GM12878 (cell line): ENCODE data around the gene SLC22A23. TPM values are rescaled to one million over a fixed set of nuclear protein-coding genes. Genes with fewer than 3 reads are reported as not detected.

ENCODE experiments used
- ATAC-seq: fragments of 200-7000 bp; cut with Tn5 transposase; 3 replicates; pipeline ENCODE4 v1.9.1; 2020; ENCODE audit warnings: mild to moderate bottlenecking, moderate library complexity
- BruUV-seq: library from RNA; stranded (reverse); fragments of 400-500 nt; replicated peaks from 2 replicates; lab custom pipeline; 2021; lab: Mats Ljungman, UMichigan
- CTCF ChIA-PET: fragments of 300-600 bp; sonication (Branson Sonifier 250); formaldehyde crosslinking; extraction: SDS; loops from one replicate; lab custom pipeline; 2021; ENCODE audit warnings: inconsistent platforms; lab: Yijun Ruan, JAX
- POLR2A ChIA-PET: fragments of 350-600 bp; formaldehyde crosslinking; extraction: SDS; loops from one replicate; lab custom pipeline; 2021; ENCODE audit warnings: inconsistent platforms; lab: Charles Lee
- RAD21 ChIA-PET: fragments of 300-600 bp; sonication (Branson Sonifier 250); formaldehyde crosslinking; loops from one replicate; lab custom pipeline; 2023; ENCODE audit warnings: antibody characterized with exemption; ENCODE audit not compliant: unreplicated experiment; lab: Charles Lee
- SMC1A ChIA-PET: fragments of 300-600 bp; sonication (Branson Sonifier 250); formaldehyde crosslinking; loops from one replicate; lab custom pipeline; 2023; ENCODE audit not compliant: unreplicated experiment, uncharacterized antibody; lab: Charles Lee
- DNase-seq: peaks from one replicate; pipeline ENCODE4 v3.0.0-alpha.2; 2011; ENCODE audit warnings: low read depth, low spot score
- FAIRE-seq: peaks from 3 replicates; lab custom pipeline; 2011; peaks lifted over from hg19 to GRCh38; lab: Jason Lieb, UNC
- H2AFZ ChIP-seq: 2 replicates; pipeline ENCODE4 v1.6.0; 2011; ENCODE audit warnings: low read depth, low read length, control low read depth; ENCODE audit not compliant: control insufficient read depth
- H3K27ac ChIP-seq: 2 replicates; pipeline ENCODE4 v1.5.1; 2011; ENCODE audit warnings: control low read depth; ENCODE audit not compliant: control insufficient read depth, insufficient read depth
- H3K27me3 ChIP-seq, 2 experiments: replicated peaks in 1 of 2; 2 replicates each; pipeline versions ENCODE4 v1.6.0 to v1.6.1; 2011; ENCODE audit warnings: low read length in 1 of 2; ENCODE audit not compliant: control insufficient read depth in 2 of 2, insufficient read depth in 2 of 2
- H3K36me3 ChIP-seq, 2 experiments: 2 replicates each; pipeline ENCODE4 v1.5.1; 2011; ENCODE audit warnings: low read length in 1 of 2; ENCODE audit not compliant: control insufficient read depth in 2 of 2, insufficient read depth in 2 of 2
- H3K4me1 ChIP-seq: 2 replicates; pipeline ENCODE4 v1.6.1; 2011; ENCODE audit warnings: mild to moderate bottlenecking, low read length, moderate library complexity, mixed read lengths; ENCODE audit not compliant: control insufficient read depth, insufficient read depth
- H3K4me2 ChIP-seq: 2 replicates; pipeline ENCODE4 v1.6.0; 2011; ENCODE audit warnings: control low read depth; ENCODE audit not compliant: control insufficient read depth, insufficient read depth
- H3K4me3 ChIP-seq: fragments of 200-600 bp; sonication (generic); 2 replicates; pipeline ENCODE4 v1.5.1; 2016
- H3K79me2 ChIP-seq: 2 replicates; pipeline ENCODE4 v1.6.0; 2011; ENCODE audit warnings: low read length; ENCODE audit not compliant: control insufficient read depth, insufficient read depth
- H3K9ac ChIP-seq: 2 replicates; pipeline ENCODE4 v1.8.0; 2011; ENCODE audit warnings: low read length, control low read depth, mixed read lengths; ENCODE audit not compliant: control insufficient read depth, insufficient read depth
- H3K9me3 ChIP-seq: replicated peaks from 3 replicates; pipeline ENCODE4 v1.5.1; 2011; ENCODE audit warnings: mild to moderate bottlenecking, low read length; ENCODE audit not compliant: control insufficient read depth, insufficient read depth
- H4K20me1 ChIP-seq: 2 replicates; pipeline ENCODE4 v1.6.0; 2011; ENCODE audit not compliant: control insufficient read depth, insufficient read depth
- BCLAF1 ChIP-seq: fragments of 450-650 bp; IDR thresholded peaks from 2 replicates; pipeline ENCODE4 v1.6.1; 2017; ENCODE audit warnings: antibody characterized with exemption, mild to moderate bottlenecking, moderate library complexity
- CBFB ChIP-seq: IDR thresholded peaks from 2 replicates; pipeline ENCODE4 v1.6.1; 2016; ENCODE audit warnings: antibody characterized with exemption, low read depth
- CUX1 ChIP-seq: IDR thresholded peaks from 2 replicates; pipeline ENCODE4 v1.6.1; 2012; ENCODE audit warnings: improper control_type of control experiment, low read depth, low read length; ENCODE audit not compliant: insufficient replicate concordance
- MYC ChIP-seq: IDR thresholded peaks from 2 replicates; pipeline ENCODE4 v1.6.1; 2011; ENCODE audit warnings: mild to moderate bottlenecking, low read length, moderate library complexity, inconsistent platforms; ENCODE audit not compliant: insufficient read depth, insufficient replicate concordance, insufficient read length, severe bottlenecking
- NFXL1 ChIP-seq: fragments of 450-650 bp; IDR thresholded peaks from 2 replicates; pipeline ENCODE4 v1.6.1; 2017; ENCODE audit warnings: antibody characterized with exemption, mild to moderate bottlenecking, borderline replicate concordance
- PML ChIP-seq: IDR thresholded peaks from 2 replicates; pipeline ENCODE4 v1.6.1; 2012; ENCODE audit warnings: low read length, inconsistent platforms
- POLR2AphosphoS5 ChIP-seq: IDR thresholded peaks from 2 replicates; pipeline ENCODE4 v1.6.1; 2011; ENCODE audit warnings: mild to moderate bottlenecking, low read length, inconsistent platforms
- RB1 ChIP-seq: fragments of 450-650 bp; formaldehyde crosslinking; IDR thresholded peaks from 2 replicates; pipeline ENCODE4 v1.6.1; 2017; ENCODE audit warnings: mild to moderate bottlenecking, borderline replicate concordance
- RELA ChIP-seq: fragments of 450-650 bp; IDR thresholded peaks from 2 replicates; pipeline ENCODE4 v1.8.0; 2014; ENCODE audit warnings: borderline replicate concordance; ENCODE audit not compliant: partially characterized antibody
- USF1 ChIP-seq: IDR thresholded peaks from 2 replicates; pipeline ENCODE4 v1.6.1; 2011; ENCODE audit warnings: borderline replicate concordance, low read depth, mild to moderate bottlenecking, moderate library complexity, mixed read lengths, low read length; ENCODE audit not compliant: insufficient read depth; ENCODE audit errors: extremely low read length
- YY1 ChIP-seq: IDR thresholded peaks from 2 replicates; pipeline ENCODE4 v1.6.1; 2011; ENCODE audit warnings: low read depth, mild to moderate bottlenecking, low read length
- WGBS: methylation state at CpG from one replicate; pipeline ENCODE4 v1.1.6; 2016; ENCODE audit warnings: low lambda C conversion rate; ENCODE audit not compliant: insufficient replicate concordance, insufficient coverage; ENCODE audit errors: missing lambda C conversion rate; 5-methylcytosine and 5-hydroxymethylcytosine counted together
- in situ Hi-C: fragments of 300-500 bp; cut with MboI; formaldehyde crosslinking; loops from 9 replicates; pipeline ENCODE4 v1.14.3; 2018; ENCODE audit warnings: mixed read lengths
- intact Hi-C: fragments of 100-400 bp; cut with micrococcal nuclease; formaldehyde crosslinking; loops from one replicate; pipeline ENCODE4 v1.14.2; 2022; ENCODE audit not compliant: unreplicated experiment
- polyA plus RNA-seq, 11 experiments: library from polyadenylated mRNA; depleted of rRNA in 4 of 11; unstranded in 6 of 11; stranded (reverse) in 5 of 11; fragments of >200 nt; fragmentation: Nextera tagmentation in 4 of 11; fragmentation: Illumina TruSeq in 1 of 11; extraction: Ambion mirVana in 4 of 11; extraction: Trizol in 1 of 11; gene quantifications; 1 replicate in 1 of 11; 2 replicates in 10 of 11; pipeline versions ENCODE4 v1.2.1 to v1.2.3, GENCODE V29; 2011 to 2016; ENCODE audit warnings: inconsistent platforms in 2 of 11, missing spikeins in 2 of 11, low read depth in 1 of 11
- total RNA-seq, 4 experiments: library from RNA; depleted of rRNA in 3 of 4; stranded (reverse); fragments of >200 nt in 3 of 4; fragmentation: Illumina TruSeq in 1 of 4; extraction: Trizol in 1 of 4; gene quantifications; 2 replicates each; pipeline versions ENCODE4 v1.2.1 to v1.2.3, GENCODE V29; 2013 to 2021

The SLC22A23 gene
- total and polyA plus RNA-seq, 10 of the 15 experiments (the other 5 are each of a cell fraction or from before 2014, with no cell fraction given), result 0.20 to 2.4 (median 0.74) TPM

- TF ChIP-seq BCLAF1, result no peak
Observed at GRCh38 chr6:3304500-3305215, 152.2 kb downstream of the SLC22A23 start (continued).

GRCh38 chr6:3303795-3304411 is 152.9 kb downstream of the SLC22A23 start:
- ChIA-PET CTCF (no interaction called here), POLR2A (no interaction called here), SMC1A (no interaction called here), RAD21 (interaction anchor here (0.8 kb wide), 1 partner anchor 77 kb away, joined by 3 read pairs; no protein-coding TSS in a partner anchor)
- no peak overlapping the region for H3K9ac ChIP-seq
- H2AFZ ChIP-seq, result no peak overlapping the region
- DNase-seq, result no peak
- ATAC-seq, result no peak
- H3K4me1 ChIP-seq, result no peaks in the 10 kb centered on the region
- no peak overlapping the region for H3K27ac ChIP-seq
- no peaks in the 10 kb centered on the region for H4K20me1 ChIP-seq
- H3K79me2 ChIP-seq, result no peaks in the 10 kb centered on the region
- no peak for FAIRE-seq
- H3K9me3 ChIP-seq, result no peaks in the 10 kb centered on the region; the same call in 2 of the 3 replicates
- 64% methylated on average over 3 of the region's 3 CpGs for WGBS
- BruUV-seq, result no TSS peak
- H3K36me3 ChIP-seq, result no peaks in the 10 kb centered on the region
- in situ Hi-C loops, result no loop called here
- no peak overlapping the region for H3K4me3 ChIP-seq
- intact Hi-C loops, result no loop called here
- H3K27me3 ChIP-seq, result peaks cover 0 to 4% of the 10 kb centered on the region in 2 experiments; a peak in 1 of 4 replicates
- no peak overlapping the region for H3K4me2 ChIP-seq
- TF ChIP-seq MYC (no peak), CUX1 (no peak), CBFB (no peak), YY1 (no peak), RB1 (no peak), POLR2AphosphoS5 (no peak), USF1 (no peak), PML (no peak), NFXL1 (no peak), RELA (no peak)
